Left colon (tissue), 2 donors: ENCODE measurements around the gene FAM53B. TPM values are rescaled to one million over a fixed set of nuclear protein-coding genes. Genes with fewer than 3 reads are reported as not detected.

Experiments used
- ATAC-seq: fragments of 200-7000 bp; cut with Tn5 transposase; one replicate; pipeline ENCODE4 v1.9.1; 2020; ENCODE audit warnings: mild to moderate bottlenecking, moderate library complexity
- DNase-seq, 2 donors: peaks; one replicate each; pipeline ENCODE4 v3.0.0-alpha.2; 2020
- intact Hi-C, 2 donors: fragments of 100-400 bp; cut with DNase I in 1 of 2; cut with micrococcal nuclease in 1 of 2; formaldehyde crosslinking; loops; one replicate each; pipeline versions ENCODE4 v1.11.2 to v1.14.0; 2022; cut with DNase I, micrococcal nuclease
- total RNA-seq, 2 donors: library from RNA; stranded (reverse); fragmentation: NEBNext Ultra II Directional; extraction: Animal tissue kit (Norgen Biotek cat#: 25700); gene quantifications; one replicate each; pipeline ENCODE4 v1.2.1, GENCODE V29; 2021
- donor health status: DM: no; HTN: no; CAD: no.
- donor health status: DM: yes; HTN: yes; CAD: no.

Gene FAM53B
- total RNA-seq, 2 donors from 2014 or later: 31.6 to 48.0 TPM

DNA sequence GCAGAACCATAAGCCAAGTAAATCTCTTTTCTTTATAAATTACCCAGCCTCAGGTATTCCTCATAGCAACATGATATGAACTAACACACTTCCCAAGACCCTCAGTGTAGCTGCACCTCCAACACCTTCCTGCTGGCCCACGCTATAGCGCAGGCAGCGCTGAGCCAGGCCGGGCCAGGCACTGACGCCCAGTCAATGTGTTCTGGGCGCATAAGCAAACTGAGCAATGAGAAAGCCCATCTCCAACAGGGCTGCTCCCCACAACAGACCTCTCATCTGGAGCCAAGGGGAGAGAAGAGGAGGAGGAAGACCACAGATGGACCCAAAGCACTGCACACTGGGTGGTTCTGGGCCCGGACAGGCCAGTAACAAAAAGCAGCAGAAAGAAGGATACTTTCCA lies 40.8 kb downstream of the FAM53B start:
- DNase-seq (no peak), ATAC-seq (no peak)
- intact Hi-C loops: no loop called here

DNA sequence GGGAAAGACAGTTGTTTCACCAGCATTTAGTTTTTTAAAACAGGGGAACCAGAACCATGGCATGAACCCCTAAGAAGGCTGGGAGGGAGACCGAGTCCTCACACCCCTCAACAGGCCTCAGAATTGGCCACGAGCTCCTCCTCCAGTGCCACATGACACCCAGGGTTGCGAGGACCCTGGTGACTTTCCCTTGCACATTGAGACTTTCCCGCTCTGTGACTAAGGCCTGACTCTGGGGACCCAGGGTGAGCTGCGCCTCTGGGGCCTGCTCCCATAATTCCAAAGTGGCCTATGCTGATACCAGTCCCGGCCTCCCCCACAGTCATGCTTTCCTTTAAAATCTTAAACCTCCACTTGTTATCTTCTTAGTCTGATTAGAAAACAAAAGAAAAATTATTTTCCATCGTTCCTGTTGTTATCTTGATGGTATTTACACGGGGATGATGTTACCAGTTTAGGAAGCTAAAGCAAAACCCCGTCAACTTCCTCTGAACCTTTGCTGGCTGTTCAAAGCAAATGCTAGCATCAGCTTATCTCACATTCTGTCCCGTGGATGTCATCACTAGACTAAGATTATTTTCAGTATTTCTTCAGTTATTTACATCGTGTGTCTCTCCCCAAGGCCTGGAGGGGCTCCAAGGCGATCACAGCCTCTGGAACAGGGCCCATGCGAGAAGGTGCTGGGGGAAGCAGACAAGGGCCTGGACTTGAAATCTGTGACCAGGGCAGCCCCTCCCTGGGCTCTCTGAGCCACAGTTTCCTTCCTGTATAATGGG lies 42.1 kb downstream of the FAM53B start:
- peak in 1 of 2 donors; percentile 20 for DNase-seq
- intact Hi-C loops: no loop called here
- no peak for ATAC-seq

DNA sequence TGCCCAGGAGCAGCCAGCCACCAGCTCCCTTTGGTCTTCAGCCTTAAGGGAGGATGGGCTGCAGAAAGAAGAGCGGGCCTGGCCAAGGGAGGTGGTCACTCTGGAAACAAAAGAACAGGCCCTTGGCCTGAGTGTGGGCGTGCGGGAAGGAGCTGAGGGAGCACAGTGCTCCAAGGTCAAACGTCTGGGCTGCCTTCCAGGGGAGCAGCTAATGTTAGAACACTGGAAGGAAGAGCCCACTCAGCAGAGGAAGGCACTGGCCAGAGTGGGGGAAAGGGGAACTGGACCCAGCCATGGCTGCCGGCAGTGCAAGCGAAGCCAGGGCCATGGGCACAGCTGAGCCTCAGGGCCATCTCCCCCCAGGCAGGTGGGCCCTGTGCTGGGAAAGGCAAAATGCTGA lies 42.7 kb downstream of the FAM53B start:
- peak; percentile 36 for ATAC-seq
- peak; percentile 69 to 82 for DNase-seq
- intact Hi-C loops: no loop called here

DNA sequence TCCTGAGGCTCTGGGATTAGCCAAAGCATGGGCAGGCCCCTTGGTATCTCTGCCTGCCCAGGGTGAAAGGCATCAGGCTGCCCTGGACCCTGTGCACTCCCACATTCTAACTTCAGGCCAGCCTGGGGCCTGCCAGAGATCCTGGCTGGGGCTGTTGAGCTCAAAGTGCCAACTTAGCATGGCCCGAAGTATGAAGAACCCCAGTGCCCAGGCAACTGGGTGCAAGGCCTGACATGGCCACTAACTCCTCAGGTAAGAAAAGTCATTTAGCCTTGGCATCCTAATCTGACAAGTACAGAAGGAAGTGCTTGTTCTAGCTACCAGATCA lies 43.2 kb downstream of the FAM53B start:
- ATAC-seq: no peak
- intact Hi-C loops: no loop called here
- DNase-seq: no peak

DNA sequence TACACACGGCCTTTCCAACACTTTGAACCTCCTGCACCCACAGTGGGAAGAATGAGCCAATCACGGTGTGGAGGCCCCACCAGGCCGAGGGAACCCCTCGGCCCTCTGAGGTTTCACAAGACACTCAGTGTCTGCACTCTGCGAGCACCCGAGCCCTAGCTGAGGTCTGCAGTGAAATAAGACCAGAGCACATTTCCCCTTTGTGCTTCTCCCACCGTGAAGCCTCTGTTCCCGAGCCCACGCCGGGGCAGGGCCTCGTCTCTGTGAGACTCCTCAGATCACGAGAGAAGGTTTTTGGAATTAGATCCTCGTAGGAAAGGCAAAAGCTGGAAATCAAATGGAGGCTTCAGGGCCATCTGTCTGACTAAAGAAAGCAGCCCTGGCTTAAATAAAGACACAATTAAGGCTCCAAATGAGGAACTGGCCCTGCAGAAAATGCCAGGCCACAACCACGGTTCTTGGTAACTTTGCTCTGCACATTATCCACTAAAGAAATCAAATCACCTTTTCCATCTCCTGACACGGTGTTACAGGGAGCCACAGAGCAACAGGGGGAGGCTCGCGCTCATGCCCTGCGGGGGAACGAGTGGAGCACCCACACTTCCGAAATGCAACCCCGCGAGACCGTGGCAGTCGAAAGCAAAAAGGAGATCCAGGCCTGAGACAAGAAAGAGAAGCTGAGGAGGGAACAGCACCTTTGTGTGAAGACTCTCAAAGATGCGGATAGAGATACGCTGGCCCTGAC lies 43.7 kb downstream of the FAM53B start:
- intact Hi-C loops: no loop called here
- peak in 1 of 2 donors; percentile 10 for DNase-seq
- no peak for ATAC-seq

DNA sequence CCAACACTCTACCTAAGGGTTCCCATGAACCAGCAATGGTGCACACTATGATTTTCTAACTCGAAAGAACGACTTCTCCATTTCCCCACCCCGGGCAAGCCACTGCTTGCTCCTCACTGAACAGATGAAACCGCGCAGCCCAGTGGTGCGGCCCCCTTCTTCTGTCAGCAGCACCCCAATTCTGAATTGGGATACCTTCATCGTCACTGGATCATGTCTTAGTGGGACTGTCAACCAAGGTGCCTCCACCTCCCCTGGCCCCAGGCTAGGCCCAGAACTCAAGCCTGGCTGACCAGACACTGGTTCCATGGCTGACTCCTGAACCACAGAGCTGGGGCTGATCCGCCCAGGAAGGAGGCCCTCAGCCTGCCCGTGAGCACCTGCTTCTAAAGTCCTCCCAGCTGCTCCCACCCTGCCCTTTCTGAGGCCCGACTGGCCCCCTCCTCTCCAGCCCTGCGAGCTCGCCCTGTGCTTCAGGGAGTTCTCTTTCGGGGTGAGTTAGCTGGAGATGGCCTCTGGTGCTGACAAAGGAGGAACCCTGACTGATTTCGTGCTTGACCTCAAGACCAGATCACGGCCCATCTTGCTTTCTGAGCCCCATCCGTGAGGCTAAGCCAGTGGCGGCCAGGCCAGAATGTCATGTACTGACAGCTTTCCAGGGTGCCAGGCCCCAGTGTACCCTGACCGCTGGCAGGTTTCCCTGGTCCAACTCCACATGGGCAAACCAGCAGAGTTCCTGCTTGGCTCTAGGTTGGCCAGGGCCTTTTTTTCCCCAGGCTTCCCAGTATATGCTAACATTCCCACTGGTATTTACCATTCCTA lies 44.5 kb downstream of the FAM53B start:
- intact Hi-C loops: no loop called here
- DNase-seq: peak in 1 of 2 donors; percentile 8
- ATAC-seq: no peak

DNA sequence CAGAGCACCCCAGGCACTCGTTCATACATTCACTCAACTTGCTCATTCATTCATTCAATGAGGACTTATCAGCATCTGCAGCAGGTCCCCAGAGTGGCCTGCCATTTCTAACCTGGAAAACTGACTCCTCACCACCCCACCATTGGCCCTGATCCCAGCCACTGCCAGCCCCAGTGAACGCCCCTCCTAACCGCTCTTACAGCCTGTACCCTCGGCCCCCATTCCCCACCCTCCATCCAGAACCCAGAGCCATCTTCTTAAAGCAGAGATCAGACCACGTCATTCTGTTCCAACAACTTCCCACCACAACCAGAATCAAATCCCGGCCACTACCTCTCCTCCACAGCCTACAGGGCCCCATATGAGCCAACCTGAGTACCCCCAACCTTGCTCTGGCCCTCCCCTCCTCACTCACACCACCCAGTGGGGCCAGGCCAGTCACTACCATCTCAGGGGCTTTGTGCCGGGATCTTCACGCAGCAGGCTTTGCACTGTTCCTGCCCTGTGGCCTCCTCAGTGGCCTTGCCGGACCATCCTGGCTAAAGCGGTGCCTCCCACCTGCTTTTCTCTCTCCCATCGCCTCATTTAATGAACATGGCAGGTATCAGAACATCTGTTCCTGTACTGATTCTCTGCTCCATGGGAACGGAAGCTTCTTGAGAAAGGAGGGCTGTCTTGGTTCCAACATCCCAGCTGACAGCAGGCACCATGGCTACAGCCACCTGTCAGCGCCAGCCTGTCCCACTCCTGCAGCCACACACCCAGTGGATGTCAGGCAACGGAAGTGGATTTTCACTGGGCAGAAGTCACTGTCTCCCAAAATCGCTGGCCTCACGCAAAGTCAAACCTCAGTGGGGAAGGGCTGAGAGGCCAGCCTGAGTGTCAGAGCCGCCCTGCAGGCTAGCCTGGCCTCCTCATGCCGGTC lies 45.4 kb downstream of the FAM53B start:
- intact Hi-C loops: no loop called here
- no peak for DNase-seq
- no peak for ATAC-seq

DNA sequence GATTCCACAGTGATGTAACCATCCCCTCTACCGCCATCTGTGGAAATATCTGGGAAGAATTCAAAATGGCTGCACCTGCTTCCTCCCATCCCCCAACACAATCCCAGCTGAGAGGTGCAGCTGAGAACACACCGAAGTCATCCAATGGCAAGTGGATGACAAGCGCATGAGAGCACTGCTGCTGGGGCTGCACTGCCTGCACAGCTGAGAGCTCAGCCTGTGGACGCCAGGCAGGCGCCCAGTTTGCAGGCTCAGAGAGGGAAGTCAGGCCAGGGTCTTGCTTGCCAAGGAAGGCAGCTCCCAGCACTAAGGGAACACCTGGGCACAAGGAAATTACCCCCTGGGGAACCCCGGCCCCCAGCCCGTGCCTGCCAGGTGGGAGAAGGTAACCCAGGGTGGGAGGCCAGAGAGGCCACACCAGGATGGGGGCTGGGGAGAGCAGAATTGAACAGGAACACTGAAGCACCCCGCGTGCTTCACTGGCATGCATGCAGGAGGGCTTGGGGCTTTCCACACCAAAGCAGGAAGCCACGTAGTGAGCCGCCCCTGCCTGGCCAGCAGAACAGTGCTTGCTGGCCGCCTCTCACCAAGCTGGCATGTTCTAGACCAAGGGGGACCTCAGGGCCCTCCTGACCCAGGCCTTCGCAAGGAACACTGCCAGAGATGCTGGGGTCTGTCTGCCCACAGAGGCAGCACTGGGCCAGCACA lies 46.2 kb downstream of the FAM53B start:
- intact Hi-C loops: no loop called here
- DNase-seq: no peak
- ATAC-seq: no peak

DNA sequence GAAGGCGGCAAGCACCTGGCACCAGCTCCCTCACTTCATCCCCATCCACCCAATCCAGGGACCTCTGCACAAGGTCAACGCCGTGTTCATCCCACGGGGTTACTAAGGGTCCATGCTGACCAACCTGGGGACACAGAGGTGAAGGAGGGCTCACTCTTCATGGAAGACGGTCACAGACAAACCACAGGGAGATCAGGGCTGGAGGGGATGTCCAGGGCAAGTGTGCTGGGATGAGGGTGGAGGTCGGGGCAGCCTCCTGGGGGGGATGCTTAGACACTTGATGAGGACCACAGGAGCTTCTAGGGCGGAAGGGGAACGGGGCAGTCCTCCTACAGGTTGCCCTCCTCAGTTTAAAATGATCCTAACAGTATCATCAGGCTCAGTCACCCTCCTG lies 46.7 kb downstream of the FAM53B start:
- no peak for ATAC-seq
- intact Hi-C loops: no loop called here
- no peak for DNase-seq

DNA sequence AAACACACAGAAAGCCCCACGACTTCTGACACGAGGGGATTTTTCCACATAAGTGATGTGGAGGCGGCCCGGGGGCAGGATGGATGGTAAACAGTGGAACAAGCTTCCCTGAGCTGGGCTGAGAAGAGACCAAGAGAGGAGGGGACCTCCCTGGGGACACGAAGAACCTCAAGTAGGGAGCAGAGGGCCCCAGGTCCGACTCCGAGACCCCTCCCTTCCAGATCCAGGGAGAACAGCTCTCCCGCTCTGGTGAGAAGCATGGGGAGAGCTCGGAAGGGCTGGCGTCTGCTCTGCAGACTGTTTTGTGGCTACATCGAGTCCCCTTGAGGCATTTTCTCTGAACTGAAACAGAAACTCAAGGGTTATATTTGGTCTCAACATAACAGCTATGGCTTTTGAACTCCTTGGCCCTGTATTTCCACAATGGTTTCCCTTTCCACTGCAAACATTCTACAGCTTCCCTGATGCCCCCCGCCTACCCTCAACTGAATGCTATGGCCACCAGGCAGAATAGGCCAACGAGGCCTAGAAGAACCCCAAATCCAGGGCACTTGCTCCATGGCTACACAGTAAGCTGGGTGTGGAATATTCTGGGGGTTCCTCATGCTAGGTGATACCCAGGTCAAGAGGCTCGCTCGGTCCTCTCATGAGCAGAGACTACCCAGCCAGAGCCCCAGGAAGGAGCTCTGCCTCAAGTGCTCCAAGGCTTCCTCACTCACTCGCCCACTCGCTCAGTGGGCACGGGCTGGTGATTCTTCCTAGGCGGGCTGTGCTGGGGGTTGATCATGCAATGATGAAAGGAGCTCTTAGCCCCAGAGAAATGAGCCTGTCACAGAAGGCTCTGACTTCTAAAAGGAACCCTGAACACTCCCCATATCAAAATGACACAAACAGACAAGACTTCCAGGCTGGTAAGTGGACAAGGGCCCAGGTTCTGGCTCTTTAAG lies 47.5 kb downstream of the FAM53B start:
- intact Hi-C loops: no loop called here
- ATAC-seq (no peak), DNase-seq (no peak)

DNA sequence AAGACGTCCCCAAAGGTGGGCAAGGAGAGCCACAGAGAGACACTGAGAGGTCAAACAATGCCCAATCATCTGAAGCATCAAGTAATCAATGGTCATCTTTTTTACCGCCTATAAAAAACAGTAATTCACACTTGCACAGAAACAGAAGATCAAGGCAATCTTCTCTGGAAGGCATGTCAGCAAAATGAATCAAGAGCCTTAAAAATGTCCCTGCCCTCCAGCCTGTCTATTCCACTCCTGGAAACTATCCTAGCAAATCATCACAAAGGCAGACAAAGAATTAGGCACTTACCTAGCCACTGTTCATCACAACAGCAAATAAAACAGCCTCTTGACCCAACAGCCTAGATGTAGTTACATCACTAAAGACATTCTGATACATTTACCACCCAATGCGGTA lies 48.9 kb downstream of the FAM53B start:
- ATAC-seq (no peak), DNase-seq (no peak)
- intact Hi-C loops: no loop called here

DNA sequence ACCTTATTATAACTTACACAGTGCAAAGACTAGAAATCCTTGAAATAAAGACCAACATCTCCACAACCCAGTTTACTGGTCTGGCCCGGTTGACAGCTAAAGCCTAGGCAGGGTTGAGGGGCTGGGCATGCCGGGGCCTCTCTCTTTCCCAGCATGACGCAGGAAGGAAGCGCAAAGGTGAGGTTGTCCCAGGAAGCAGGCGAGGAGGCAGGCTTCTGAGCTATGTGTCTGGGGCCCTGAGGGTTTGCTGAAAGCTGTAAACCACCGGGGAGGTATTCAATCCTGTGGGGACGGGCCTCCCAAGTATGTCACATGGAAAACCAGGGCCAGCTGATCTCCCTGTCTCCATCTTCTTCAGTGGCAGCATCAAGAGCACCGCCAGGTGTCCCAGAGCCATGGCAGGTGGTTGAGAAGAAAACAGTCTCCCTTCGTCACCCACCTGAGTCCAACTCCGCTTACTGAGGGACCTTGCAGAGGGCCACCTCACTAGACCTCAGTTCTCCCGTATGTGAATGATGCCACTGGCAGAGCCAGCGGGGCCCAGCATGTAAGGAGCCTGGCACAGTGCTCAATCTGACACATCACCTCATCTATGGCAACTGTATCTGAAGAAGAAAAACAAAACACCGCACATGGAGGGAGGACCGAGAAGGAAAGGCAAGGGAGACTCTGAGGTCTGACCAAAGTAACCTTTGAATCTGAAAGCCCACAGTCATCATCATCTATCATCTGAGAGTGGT lies 49.5 kb downstream of the FAM53B start:
- ATAC-seq (no peak), DNase-seq (no peak)
- intact Hi-C loops: no loop called here

DNA sequence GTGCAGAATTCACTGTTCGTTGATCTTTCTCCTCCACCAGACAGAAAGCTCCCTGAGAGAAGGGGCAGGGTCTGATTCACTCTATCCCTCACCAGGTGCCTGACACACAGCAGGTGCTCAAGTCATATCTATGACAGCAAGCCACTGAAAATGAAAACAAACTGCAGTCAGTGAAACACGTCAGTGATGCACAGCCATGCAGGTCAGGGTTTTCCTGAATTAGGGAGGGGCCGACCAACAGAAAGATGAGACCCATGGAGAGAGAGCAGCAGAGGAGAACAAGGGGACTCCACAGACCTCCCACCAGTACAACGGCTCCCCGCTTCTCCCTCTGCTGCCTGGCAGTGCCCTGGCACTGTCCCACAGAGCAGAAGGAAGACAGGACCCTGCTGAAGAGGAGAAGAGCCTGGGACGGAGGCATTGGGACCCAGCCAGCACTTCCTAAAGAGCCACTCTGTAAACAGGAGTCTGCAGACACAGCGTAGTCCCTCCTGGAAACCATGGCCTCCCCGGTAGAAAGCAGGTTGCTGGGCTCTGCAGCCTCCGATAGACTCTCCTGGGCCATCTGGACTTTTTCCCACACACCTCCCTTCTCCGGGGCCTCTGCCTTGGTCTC lies 50.3 kb downstream of the FAM53B start:
- ATAC-seq: peak; percentile 13
- no peak for DNase-seq
- intact Hi-C loops: no loop called here

DNA sequence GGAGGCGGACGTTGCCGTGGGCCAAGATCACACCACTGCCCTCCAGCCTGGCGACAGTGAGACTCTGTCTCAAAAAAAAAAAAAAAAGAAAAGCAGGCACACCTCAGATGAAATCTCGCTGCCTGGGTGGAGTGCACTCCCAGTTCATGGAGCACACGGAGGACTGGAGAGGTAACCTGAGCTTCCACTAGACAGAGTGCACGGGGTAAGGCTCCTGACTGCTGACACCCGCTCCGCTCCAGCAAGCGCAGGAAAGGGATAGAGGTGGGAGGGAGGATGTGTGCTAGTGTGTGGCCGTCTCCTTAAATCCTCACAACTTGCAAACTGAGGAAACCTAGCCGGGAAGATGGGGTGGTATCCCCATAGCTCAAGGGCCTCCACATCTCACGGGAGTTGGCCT lies 50.8 kb downstream of the FAM53B start:
- intact Hi-C loops: no loop called here
- ATAC-seq: no peak
- no peak for DNase-seq

DNA sequence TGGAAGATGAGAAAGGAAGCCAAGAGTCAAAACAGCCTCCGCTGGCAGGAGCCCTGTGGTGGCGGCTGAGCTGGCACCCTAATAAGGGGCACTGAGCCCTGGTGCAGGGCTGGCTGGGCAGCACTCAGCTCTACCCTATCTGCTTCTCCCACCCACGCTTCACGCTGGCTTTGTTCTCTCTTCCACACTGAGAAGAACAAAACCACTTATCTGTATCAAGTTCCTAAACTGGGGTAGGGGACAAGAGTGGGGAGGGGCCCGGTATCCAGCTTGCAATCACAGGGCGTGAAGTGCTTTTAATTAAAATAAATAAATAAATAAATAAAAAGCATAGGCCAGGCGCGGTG lies 52.1 kb downstream of the FAM53B start:
- ATAC-seq: no peak
- intact Hi-C loops: no loop called here
- DNase-seq: no peak

DNA sequence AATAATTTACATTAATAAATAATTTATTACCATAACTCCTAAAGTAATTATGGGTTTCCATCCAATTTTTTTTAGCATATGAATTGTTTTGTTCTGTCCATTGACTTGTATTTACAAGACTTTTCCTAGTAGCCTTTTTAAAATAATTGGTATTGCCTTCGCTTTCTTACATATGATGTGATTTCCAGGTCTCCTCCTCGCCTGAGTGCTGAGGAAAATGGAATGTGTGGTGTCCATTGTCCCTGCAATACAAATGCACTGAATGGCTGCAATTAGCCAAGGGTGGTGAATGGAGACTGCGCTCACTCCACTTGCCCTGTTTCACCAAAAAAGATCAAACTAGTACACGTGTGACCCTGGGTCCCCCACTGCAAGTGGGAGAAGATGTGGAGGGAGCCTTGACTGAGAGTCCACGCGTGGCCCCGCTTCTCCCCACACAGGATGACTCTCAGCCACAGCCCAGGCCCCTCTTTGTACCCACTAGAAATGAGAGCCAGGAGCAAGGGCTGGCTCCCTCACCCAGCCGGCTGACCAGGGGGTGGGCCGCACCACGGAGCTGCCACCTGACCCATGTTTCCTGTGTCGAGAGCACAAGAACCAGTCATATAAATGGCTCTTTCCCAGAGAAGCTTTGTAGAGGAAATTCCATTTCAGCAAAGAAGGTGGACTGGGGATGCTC lies 52.6 kb downstream of the FAM53B start:
- no peak for ATAC-seq
- intact Hi-C loops: no loop called here

More for the DNA sequence above, 52.6 kb downstream of the FAM53B start:
- no peak for DNase-seq
